HG03342 (cell line): ENCODE measurements around the gene DNAJB8.

Experiments used
- ATAC-seq: cut with Tn5 transposase; IDR thresholded peaks from one replicate; pipeline ENCODE4 v1.9.1; 2021; ENCODE audit warnings: mild to moderate bottlenecking, moderate library complexity; ENCODE audit not compliant: unreplicated experiment

The DNAJB8 gene

DNA sequence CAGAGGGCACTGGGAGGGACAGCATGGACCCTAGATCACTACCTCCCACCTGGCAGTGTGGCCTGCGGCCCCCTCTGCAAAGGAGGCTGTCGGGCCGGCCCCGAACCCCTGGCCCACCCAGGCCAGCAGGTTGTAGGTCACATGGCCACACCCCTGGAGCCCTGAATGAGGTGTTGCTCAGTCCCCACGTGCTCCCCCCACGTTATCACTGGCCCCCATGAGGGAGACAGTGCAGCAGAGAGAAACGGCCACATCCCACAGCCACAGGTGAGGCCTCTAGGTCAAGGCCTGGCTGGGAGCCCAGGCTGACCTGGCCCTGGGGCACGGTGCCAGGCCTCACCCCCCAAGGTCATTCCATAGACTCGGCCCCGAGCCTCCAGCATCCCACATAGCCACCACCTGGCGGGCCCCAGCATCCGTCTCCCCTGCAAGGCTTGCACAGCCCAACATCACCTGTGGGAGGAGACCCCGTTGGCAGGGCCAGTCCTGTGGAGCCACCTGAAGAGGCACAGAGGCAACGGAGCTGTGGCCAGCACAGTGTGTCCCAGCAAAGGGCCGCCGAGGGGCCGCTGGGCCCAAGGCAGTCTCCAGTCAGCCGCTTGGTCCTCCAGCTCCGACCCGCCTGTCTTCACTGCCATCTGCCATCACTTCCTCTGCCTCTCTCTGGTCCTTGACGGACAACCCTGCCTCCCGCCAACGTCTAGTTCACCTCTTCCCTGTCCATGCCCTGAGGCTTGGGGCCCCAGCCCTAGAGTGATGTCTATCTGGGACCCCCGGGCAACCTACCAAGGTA lies 53.1 kb downstream of the DNAJB8 start:
- no peak for ATAC-seq

DNA sequence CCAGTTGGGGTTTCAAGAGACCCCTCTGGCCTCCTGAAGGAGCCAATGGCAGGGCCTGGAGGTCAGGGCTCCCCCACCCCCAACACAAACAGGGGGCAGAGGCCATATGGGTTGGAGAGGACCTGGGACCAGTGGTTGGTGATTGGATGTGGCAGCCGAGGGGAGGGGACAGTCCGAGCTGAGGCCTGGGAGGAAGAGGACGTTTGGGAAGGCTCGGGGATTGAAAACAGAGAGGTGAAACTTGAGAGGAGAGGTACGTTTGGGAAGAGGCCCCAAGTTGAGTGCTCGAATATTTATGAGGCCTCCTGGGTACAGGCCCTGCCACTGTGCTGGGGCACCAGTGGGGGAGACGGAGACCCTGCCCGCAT lies 53.7 kb downstream of the DNAJB8 start:
- ATAC-seq = no peak
